IMR-90 (cell line): ENCODE data around the gene MTMR2. TPM values are rescaled to one million over a fixed set of nuclear protein-coding genes. Genes with fewer than 3 reads are reported as not detected.
"Not testable (repeated sequence)": the region's sequence is repeated elsewhere in the genome, so short reads cannot be mapped to it uniquely, and the experiment has no call there.

Source experiments
- ATAC-seq: fragments of 200-7000 bp; cut with Tn5 transposase; 2 replicates; pipeline ENCODE4 v1.9.1; 2020; ENCODE audit warnings: low read depth, mild to moderate bottlenecking, moderate library complexity
- BruUV-seq: library from RNA; stranded (reverse); fragments of 400-500 nt; replicated peaks from 2 replicates; lab custom pipeline; 2021; lab: Mats Ljungman, UMichigan
- CTCF ChIA-PET: fragments of 300-600 bp; formaldehyde crosslinking; extraction: SDS; loops from one replicate; lab custom pipeline; 2021; ENCODE audit warnings: antibody characterized with exemption; lab: Yijun Ruan, JAX
- POLR2A ChIA-PET: fragments of 300-600 bp; sonication (Branson Sonifier 250); formaldehyde crosslinking; loops from one replicate; lab custom pipeline; 2022; ENCODE audit warnings: antibody characterized with exemption; ENCODE audit not compliant: unreplicated experiment; lab: Charles Lee
- DNase-seq: peaks from one replicate; pipeline ENCODE4 v3.0.0; 2013
- H2AFZ ChIP-seq: replicated peaks from 2 replicates; pipeline ENCODE3; 2013; ENCODE audit warnings: low read length, mild to moderate bottlenecking; ENCODE audit not compliant: poor library complexity
- H2AK5ac ChIP-seq: 2 replicates; pipeline ENCODE4 v1.6.1; 2013; ENCODE audit warnings: low read depth, low read length, inconsistent platforms
- H2AK9ac ChIP-seq: replicated peaks from 2 replicates; pipeline ENCODE3; 2013; ENCODE audit warnings: mild to moderate bottlenecking, low read depth, low read length, moderate library complexity; ENCODE audit not compliant: poor library complexity
- H2BK120ac ChIP-seq: 2 replicates; pipeline ENCODE4 v1.6.1; 2013; ENCODE audit warnings: low read depth, low read length, inconsistent platforms
- H2BK15ac ChIP-seq: 3 replicates; pipeline ENCODE4 v1.6.1; 2013; ENCODE audit warnings: low read depth, low read length, inconsistent platforms
- H2BK20ac ChIP-seq: 2 replicates; pipeline ENCODE4 v1.6.1; 2013; ENCODE audit warnings: low read depth, mild to moderate bottlenecking, inconsistent platforms, low read length, moderate library complexity
- H2BK5ac ChIP-seq: 2 replicates; pipeline ENCODE4 v1.6.1; 2013; ENCODE audit warnings: mild to moderate bottlenecking, low read depth, low read length, inconsistent platforms; ENCODE audit not compliant: poor library complexity, severe bottlenecking
- H3K14ac ChIP-seq: replicated peaks from 2 replicates; pipeline ENCODE4 v1.6.1; 2013; ENCODE audit warnings: low read depth, low read length, inconsistent platforms
- H3K18ac ChIP-seq: 2 replicates; pipeline ENCODE4 v1.6.1; 2013; ENCODE audit warnings: low read depth, low read length, control low read depth
- H3K23ac ChIP-seq: 2 replicates; pipeline ENCODE4 v1.6.1; 2013; ENCODE audit warnings: low read depth, low read length, inconsistent platforms
- H3K27ac ChIP-seq: 2 replicates; pipeline ENCODE4 v1.5.1; 2013; ENCODE audit warnings: mild to moderate bottlenecking, control low read depth, low read length; ENCODE audit not compliant: insufficient read depth
- H3K27me3 ChIP-seq: 2 replicates; pipeline ENCODE4 v1.6.1; 2013; ENCODE audit warnings: low read length; ENCODE audit not compliant: control insufficient read depth, insufficient read depth
- H3K36me3 ChIP-seq: 2 replicates; pipeline ENCODE4 v1.6.1; 2013; ENCODE audit warnings: low read length, mixed read lengths; ENCODE audit not compliant: control insufficient read depth, insufficient read depth
- H3K4ac ChIP-seq: 2 replicates; pipeline ENCODE4 v1.6.1; 2013; ENCODE audit warnings: low read depth, low read length, inconsistent platforms
- H3K4me1 ChIP-seq: 2 replicates; pipeline ENCODE4 v1.6.1; 2013; ENCODE audit warnings: low read length, mixed read lengths; ENCODE audit not compliant: control insufficient read depth, insufficient read depth
- H3K4me2 ChIP-seq: 2 replicates; pipeline ENCODE4 v1.6.1; 2013; ENCODE audit warnings: low read depth, mild to moderate bottlenecking, control low read depth, low read length, moderate library complexity
- H3K4me3 ChIP-seq: 2 replicates; pipeline ENCODE4 v1.5.1; 2013; ENCODE audit warnings: low read depth, mild to moderate bottlenecking, control low read depth, low read length, moderate library complexity; ENCODE audit not compliant: insufficient read depth
- H3K56ac ChIP-seq: 2 replicates; pipeline ENCODE4 v1.6.1; 2013; ENCODE audit warnings: low read length, inconsistent platforms; ENCODE audit not compliant: insufficient read depth; ENCODE audit errors: extremely low read depth
- H3K79me1 ChIP-seq, 2 experiments: 2 replicates each; pipeline ENCODE4 v1.6.1; 2013; ENCODE audit warnings: low read length in 2 of 2, inconsistent platforms in 1 of 2, low read depth in 1 of 2
- H3K9ac ChIP-seq: 2 replicates; pipeline ENCODE4 v1.6.1; 2013; ENCODE audit warnings: low read depth, low read length, control low read depth
- H3K9me1 ChIP-seq: 2 replicates; pipeline ENCODE4 v1.6.1; 2013; ENCODE audit warnings: low read length, inconsistent platforms; ENCODE audit not compliant: insufficient read depth
- H3K9me3 ChIP-seq: 2 replicates; pipeline ENCODE4 v1.6.1; 2013; ENCODE audit warnings: low read length; ENCODE audit not compliant: control insufficient read depth, insufficient read depth
- H4K20me1 ChIP-seq: 2 replicates; pipeline ENCODE4 v1.6.1; 2013; ENCODE audit warnings: low read length, inconsistent platforms; ENCODE audit not compliant: insufficient read depth
- H4K5ac ChIP-seq: 2 replicates; pipeline ENCODE4 v1.6.1; 2013; ENCODE audit warnings: mild to moderate bottlenecking, low read depth, low read length, control low read depth
- H4K8ac ChIP-seq, 2 experiments: 2 replicates each; pipeline ENCODE4 v1.6.1; 2013; ENCODE audit warnings: low read depth in 2 of 2, low read length in 2 of 2, control low read depth in 1 of 2, inconsistent platforms in 1 of 2
- H4K91ac ChIP-seq: 2 replicates; pipeline ENCODE4 v1.6.1; 2013; ENCODE audit warnings: low read depth, low read length, inconsistent platforms; ENCODE audit not compliant: insufficient read depth
- WGBS, 2 experiments: methylation state at CpG; one replicate each; pipeline versions ENCODE4 v1.1.5 to v1.1.7; 2013; ENCODE audit warnings: missing lambda C conversion rate in 2 of 2; ENCODE audit not compliant: insufficient read length in 1 of 2; ENCODE audit errors: extremely low coverage in 2 of 2; 5-methylcytosine and 5-hydroxymethylcytosine counted together
- dilution Hi-C: fragments of 300-500 bp; cut with HindIII; formaldehyde crosslinking; loops from one replicate; pipeline ENCODE4 v1.14.3; 2018; ENCODE audit warnings: low sequenced_read_pairs; ENCODE audit not compliant: unreplicated experiment
- in situ Hi-C: fragments of 300-500 bp; cut with MboI; formaldehyde crosslinking; loops from 3 replicates; pipeline ENCODE4 v1.14.3; 2019; ENCODE audit warnings: low sequenced_read_pairs, inconsistent platforms, mixed read lengths
- intact Hi-C: fragments of 100-400 bp; cut with micrococcal nuclease; formaldehyde crosslinking; loops from 2 replicates; pipeline ENCODE4 v1.10.0; 2022
- polyA plus RNA-seq, 3 experiments: library from polyadenylated mRNA; depleted of rRNA; stranded (reverse); fragments of >200 nt; gene quantifications; 2 replicates each; pipeline ENCODE4 v1.2.3, GENCODE V29; 2012; ENCODE audit warnings: low replicate concordance in 1 of 3
- total RNA-seq: library from RNA; depleted of rRNA; stranded (reverse); fragments of >200 nt; gene quantifications from 2 replicates; pipeline ENCODE4 v1.2.3, GENCODE V29; 2012

The MTMR2 gene
- total and polyA plus RNA-seq, 2 of the 4 experiments (the other 2 are of a cell fraction) = 16.6 to 30.6 TPM

- H3K9me3 ChIP-seq, H2BK20ac ChIP-seq, dilution Hi-C loops, H3K4me2 ChIP-seq, H4K20me1 ChIP-seq, H2AFZ ChIP-seq, H3K79me1 ChIP-seq, intact Hi-C loops, POLR2A ChIA-PET, BruUV-seq, H4K5ac ChIP-seq, H4K8ac ChIP-seq, DNase-seq, H2AK5ac ChIP-seq, H3K18ac ChIP-seq, H4K91ac ChIP-seq, H3K23ac ChIP-seq, H3K4me1 ChIP-seq, H3K4ac ChIP-seq, H3K9ac ChIP-seq, H3K36me3 ChIP-seq, H3K27me3 ChIP-seq, H2BK5ac ChIP-seq, H3K4me3 ChIP-seq, H3K56ac ChIP-seq, H3K9me1 ChIP-seq, H2AK9ac ChIP-seq, H3K27ac ChIP-seq, H2BK15ac ChIP-seq, ATAC-seq, H2BK120ac ChIP-seq, H3K14ac ChIP-seq, in situ Hi-C loops: not testable (repeated sequence)
- no CpG with 5 or more reads among the region's 5 CpGs for WGBS, 2 experiments
- CTCF ChIA-PET = interaction anchor here (0.6 kb wide), 1 partner anchor 259 kb away, joined by 4 read pairs; no protein-coding TSS in a partner anchor
Measured at GRCh38 chr11:95854362-95854761, 69.5 kb downstream of the MTMR2 start.
